ENCODE data around the gene NHERF2.

The NHERF2 gene

GRCh38 chr16:2034696-2035430, 8.2 kb downstream of the NHERF2 start:
- Histone ChIP-seq H3K9ac (ENCODE audit: low read length) (no peak overlapping the region), H3K9me2 (replicated peaks; ENCODE audit: insufficient read depth, low read length) (no peaks in the 10 kb centered on the region), H2AFZ (ENCODE audit: low read depth, low read length, severe bottlenecking) (no peak overlapping the region), H3K36me3 (ENCODE audit: low read length) (no peaks in the 10 kb centered on the region), H4K20me1 (ENCODE audit: low read depth, low read length) (no peaks in the 10 kb centered on the region), H3K4me3 (ENCODE audit: insufficient read depth, low read length, poor library complexity, severe bottlenecking) (no peak overlapping the region), H3F3A (ENCODE audit: insufficient read depth) (no peaks in the 10 kb centered on the region), H3K27me3 (ENCODE audit: low read length) (no peaks in the 10 kb centered on the region), H3K9me3 (ENCODE audit: insufficient read depth, low read length) (no peaks in the 10 kb centered on the region), H3K27ac (ENCODE audit: low read depth, low read length) (no peak overlapping the region), H3K4me2 (ENCODE audit: low read depth, low read length, poor library complexity, severe bottlenecking) (no peak overlapping the region), H3K79me2 (ENCODE audit: insufficient read depth, low read length) (no peaks in the 10 kb centered on the region)
- TF ChIP-seq, protein P1, sequence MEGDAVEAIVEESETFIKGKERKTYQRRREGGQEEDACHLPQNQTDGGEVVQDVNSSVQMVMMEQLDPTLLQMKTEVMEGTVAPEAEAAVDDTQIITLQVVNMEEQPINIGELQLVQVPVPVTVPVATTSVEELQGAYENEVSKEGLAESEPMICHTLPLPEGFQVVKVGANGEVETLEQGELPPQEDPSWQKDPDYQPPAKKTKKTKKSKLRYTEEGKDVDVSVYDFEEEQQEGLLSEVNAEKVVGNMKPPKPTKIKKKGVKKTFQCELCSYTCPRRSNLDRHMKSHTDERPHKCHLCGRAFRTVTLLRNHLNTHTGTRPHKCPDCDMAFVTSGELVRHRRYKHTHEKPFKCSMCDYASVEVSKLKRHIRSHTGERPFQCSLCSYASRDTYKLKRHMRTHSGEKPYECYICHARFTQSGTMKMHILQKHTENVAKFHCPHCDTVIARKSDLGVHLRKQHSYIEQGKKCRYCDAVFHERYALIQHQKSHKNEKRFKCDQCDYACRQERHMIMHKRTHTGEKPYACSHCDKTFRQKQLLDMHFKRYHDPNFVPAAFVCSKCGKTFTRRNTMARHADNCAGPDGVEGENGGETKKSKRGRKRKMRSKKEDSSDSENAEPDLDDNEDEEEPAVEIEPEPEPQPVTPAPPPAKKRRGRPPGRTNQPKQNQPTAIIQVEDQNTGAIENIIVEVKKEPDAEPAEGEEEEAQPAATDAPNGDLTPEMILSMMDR (IDR thresholded peaks at IDR 0.05; ENCODE audit: insufficient read depth, low read length, poor library complexity, severe bottlenecking) = no peak
- TF ChIP-seq EZH2phosphoT487 (conservative IDR thresholded peaks at IDR 0.05; ENCODE audit: low read length) = no peak

- Histone ChIP-seq H3F3A (ENCODE audit: insufficient read depth) (no peaks in the 10 kb centered on the region), H3K9me2 (replicated peaks; ENCODE audit: insufficient read depth, low read length) (no peaks in the 10 kb centered on the region), H3K9ac (ENCODE audit: low read length) (no peak overlapping the region), H3K79me2 (ENCODE audit: insufficient read depth, low read length) (no peaks in the 10 kb centered on the region), H3K4me3 (ENCODE audit: insufficient read depth, low read length, poor library complexity, severe bottlenecking) (no peak overlapping the region), H3K36me3 (ENCODE audit: low read length) (no peaks in the 10 kb centered on the region), H2AFZ (ENCODE audit: low read depth, low read length, severe bottlenecking) (no peak overlapping the region), H3K27me3 (ENCODE audit: low read length) (no peaks in the 10 kb centered on the region), H3K27ac (ENCODE audit: low read depth, low read length) (no peak overlapping the region), H4K20me1 (ENCODE audit: low read depth, low read length) (no peaks in the 10 kb centered on the region), H3K9me3 (ENCODE audit: insufficient read depth, low read length) (no peaks in the 10 kb centered on the region), H3K4me2 (ENCODE audit: low read depth, low read length, poor library complexity, severe bottlenecking) (no peak overlapping the region)
- TF ChIP-seq, protein P1 (IDR thresholded peaks at IDR 0.05; ENCODE audit: insufficient read depth, low read length, poor library complexity, severe bottlenecking) = no peak
- no peak for TF ChIP-seq EZH2phosphoT487 (conservative IDR thresholded peaks at IDR 0.05; ENCODE audit: low read length)
Measured at GRCh38 chr16:2035431-2036199, 8.9 kb downstream of the NHERF2 start.

GRCh38 chr16:2036200-2036966, 9.7 kb downstream of the NHERF2 start:
- Histone ChIP-seq H3K9me3 (ENCODE audit: insufficient read depth, low read length) (no peaks in the 10 kb centered on the region), H3K36me3 (ENCODE audit: low read length) (no peaks in the 10 kb centered on the region), H2AFZ (ENCODE audit: low read depth, low read length, severe bottlenecking) (no peak overlapping the region), H4K20me1 (ENCODE audit: low read depth, low read length) (no peaks in the 10 kb centered on the region), H3K79me2 (ENCODE audit: insufficient read depth, low read length) (no peaks in the 10 kb centered on the region), H3K9me2 (replicated peaks; ENCODE audit: insufficient read depth, low read length) (no peaks in the 10 kb centered on the region), H3K27me3 (ENCODE audit: low read length) (no peaks in the 10 kb centered on the region), H3K4me2 (ENCODE audit: low read depth, low read length, poor library complexity, severe bottlenecking) (no peak overlapping the region), H3K27ac (ENCODE audit: low read depth, low read length) (no peak overlapping the region), H3K9ac (ENCODE audit: low read length) (no peak overlapping the region), H3K4me3 (ENCODE audit: insufficient read depth, low read length, poor library complexity, severe bottlenecking) (no peak overlapping the region), H3F3A (ENCODE audit: insufficient read depth) (no peaks in the 10 kb centered on the region)
- TF ChIP-seq EZH2phosphoT487 (conservative IDR thresholded peaks at IDR 0.05; ENCODE audit: low read length) = no peak
- TF ChIP-seq, protein P1 (IDR thresholded peaks at IDR 0.05; ENCODE audit: insufficient read depth, low read length, poor library complexity, severe bottlenecking) = no peak
